WI38 (cell line): Measurements from ENCODE around the gene CAMK1D.

Experiments
- H3K4me3 ChIP-seq: 2 replicates; pipeline ENCODE4 v1.5.1; 2011; ENCODE audit warnings: low read depth, mild to moderate bottlenecking, control low read depth, low read length
- TF ChIP-seq, protein P1 (sequence below): IDR thresholded peaks from 2 replicates; pipeline ENCODE4 v1.5.1; 2012; ENCODE audit warnings: low read depth, mild to moderate bottlenecking, control low read depth, low read length

CAMK1D gene

DNA sequence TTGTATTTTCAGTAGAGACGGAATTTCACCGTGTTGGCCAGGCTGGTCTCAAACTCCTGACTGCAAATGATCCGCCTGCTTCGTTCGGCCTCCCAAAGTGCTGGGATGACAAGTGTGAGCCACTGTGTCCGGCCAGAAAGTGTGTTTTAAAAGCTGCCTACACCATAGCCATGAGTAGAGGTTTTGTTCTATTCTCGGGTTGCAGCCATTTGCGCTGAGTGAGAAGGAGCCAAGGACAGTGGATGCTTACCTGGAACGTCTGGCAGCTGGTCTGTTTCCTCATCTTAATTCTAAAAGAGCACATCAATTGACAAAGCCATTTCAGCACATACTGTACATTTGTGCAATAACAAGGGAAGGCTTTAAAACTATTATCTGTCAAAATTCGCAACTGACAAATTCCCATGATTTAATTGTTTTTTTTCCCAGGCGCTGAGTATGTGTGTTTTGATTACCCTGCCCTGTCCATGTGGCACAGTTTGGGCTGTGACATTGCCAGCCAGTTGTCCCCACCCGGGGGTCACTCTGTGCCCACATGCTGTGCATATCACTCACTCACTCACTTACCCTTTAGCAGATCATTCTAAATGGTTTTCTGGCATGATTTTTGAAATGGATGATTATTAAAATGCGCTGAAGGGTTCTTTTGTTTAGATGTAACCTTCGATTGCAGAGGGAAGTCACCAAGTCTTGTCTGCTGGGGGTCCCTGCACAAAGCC is 400.6 kb downstream of the CAMK1D start:
- TF ChIP-seq, protein P1, sequence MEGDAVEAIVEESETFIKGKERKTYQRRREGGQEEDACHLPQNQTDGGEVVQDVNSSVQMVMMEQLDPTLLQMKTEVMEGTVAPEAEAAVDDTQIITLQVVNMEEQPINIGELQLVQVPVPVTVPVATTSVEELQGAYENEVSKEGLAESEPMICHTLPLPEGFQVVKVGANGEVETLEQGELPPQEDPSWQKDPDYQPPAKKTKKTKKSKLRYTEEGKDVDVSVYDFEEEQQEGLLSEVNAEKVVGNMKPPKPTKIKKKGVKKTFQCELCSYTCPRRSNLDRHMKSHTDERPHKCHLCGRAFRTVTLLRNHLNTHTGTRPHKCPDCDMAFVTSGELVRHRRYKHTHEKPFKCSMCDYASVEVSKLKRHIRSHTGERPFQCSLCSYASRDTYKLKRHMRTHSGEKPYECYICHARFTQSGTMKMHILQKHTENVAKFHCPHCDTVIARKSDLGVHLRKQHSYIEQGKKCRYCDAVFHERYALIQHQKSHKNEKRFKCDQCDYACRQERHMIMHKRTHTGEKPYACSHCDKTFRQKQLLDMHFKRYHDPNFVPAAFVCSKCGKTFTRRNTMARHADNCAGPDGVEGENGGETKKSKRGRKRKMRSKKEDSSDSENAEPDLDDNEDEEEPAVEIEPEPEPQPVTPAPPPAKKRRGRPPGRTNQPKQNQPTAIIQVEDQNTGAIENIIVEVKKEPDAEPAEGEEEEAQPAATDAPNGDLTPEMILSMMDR: no peak
- no peak overlapping the region for H3K4me3 ChIP-seq

DNA sequence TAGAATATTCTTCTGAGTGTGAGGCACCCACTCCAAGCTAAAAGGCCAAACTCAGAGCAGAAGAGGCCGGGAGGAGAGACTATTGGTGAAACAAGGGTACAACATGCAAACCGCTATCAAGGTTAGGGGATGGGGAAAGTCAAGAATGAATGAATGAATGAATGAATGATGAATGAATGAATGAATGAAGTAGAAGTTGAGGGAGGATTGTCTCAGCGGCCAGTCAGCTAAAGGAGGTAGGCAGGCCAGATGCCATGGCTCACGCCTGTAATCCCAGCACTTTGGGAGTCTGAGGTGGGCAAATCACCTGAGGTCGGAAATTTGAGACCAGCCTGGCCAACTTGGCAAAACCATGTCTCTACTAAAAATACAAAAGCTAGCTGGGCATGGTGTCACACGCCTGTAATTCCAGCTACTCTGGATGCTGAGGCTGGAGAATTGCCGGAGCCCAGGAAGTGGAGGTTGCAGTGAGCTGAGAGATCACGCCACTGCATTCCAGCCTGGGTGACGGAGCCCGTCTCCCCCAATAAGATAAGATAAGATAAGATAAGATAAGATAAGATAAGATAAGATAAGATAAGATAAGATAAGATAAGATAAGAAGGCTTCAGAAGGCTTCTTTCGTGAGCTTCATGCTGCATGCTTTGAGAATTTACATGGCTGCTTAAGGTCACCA is 401.3 kb downstream of the CAMK1D start:
- no peak overlapping the region for H3K4me3 ChIP-seq
- TF ChIP-seq, protein P1: no peak

DNA sequence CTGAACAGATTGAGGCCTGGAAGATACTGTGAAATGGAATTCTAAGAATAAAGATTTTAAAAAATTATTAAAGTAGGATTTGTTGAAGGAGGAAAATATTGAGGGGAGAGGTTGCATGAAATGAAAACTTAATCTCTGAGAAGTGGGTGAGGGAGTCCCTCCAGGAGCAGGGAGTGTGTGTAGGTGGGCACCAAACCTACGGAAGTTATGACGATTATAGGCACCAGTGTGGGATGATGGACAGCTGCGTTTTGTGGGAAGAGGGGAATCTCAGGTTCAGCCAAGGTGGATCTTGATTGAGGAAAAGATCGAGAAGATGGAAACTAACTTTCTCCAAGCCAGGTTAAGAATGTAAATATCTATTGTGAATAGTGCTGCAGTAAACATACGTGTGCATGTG is 405.7 kb downstream of the CAMK1D start:
- TF ChIP-seq, protein P1: no peak
- H3K4me3 ChIP-seq: no peak overlapping the region

DNA sequence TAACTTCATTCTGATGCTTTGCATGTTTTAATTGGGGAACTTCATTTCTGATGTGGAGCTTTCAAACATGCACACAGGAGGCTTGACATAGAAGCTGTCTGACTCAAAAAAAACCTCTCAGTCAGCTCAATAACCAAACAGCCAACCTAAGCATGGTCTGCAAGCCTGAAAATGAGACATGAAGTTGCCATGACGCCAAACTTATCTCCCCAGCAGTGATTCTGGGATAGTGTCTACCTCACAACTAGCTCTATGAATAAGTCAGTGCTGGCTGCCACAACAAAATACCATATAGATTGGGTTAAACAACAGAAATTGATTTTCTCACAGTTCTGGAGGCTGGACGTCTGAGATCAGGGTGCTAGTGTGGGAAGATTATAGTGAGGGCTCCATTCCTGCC is 408.0 kb downstream of the CAMK1D start:
- TF ChIP-seq, protein P1: no peak

DNA sequence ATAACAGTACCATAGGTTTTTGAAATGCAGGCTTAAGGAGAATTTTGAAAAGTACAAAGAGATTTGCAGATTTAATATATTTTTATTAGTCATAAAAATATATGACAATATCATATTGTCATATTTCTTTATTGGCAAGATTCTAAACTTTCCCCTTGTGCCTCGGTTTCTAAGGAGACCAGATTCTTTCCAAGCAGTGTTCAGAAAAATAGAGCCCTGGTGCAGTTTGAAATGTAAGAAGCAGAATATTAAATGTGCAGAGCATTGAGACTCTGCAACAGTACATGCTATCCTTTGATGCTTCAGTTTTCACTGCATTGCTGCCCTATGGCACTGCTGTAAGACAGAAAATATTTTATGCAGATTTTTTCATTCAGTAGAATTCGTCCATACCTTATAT is 408.9 kb downstream of the CAMK1D start:
- H3K4me3 ChIP-seq: no peak overlapping the region
- TF ChIP-seq, protein P1: no peak

More for the DNA sequence above, 408.0 kb downstream of the CAMK1D start:
- no peak overlapping the region for H3K4me3 ChIP-seq

DNA sequence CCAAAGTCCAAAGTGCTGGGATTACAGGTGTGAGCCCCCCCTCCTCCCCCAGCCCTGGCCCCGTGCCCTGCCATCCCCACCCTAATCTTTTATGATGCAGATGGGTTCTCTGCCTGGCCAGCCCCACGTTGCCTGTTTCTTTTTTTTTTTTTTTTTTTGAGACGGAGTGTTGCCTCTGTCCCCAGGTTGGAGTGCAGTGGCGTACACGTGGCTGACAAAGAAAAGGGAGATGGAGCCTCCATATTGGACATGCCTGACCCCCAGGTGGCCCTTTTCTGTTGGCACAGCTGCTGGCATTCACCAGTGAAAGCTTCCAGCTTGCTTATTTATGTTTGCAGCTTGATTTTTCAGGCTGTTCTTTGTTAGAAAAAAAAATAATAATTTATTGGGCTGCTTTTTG is 416.9 kb downstream of the CAMK1D start:
- TF ChIP-seq, protein P1: no peak
- no peak overlapping the region for H3K4me3 ChIP-seq
